Liver (tissue), 9 donors: ENCODE measurements around the gene NOP16. TPM values are rescaled to one million over a fixed set of nuclear protein-coding genes. Genes with fewer than 3 reads are reported as not detected.

Experiments used
- DNase-seq: peaks from one replicate; pipeline ENCODE4 v3.0.0-alpha.2; 2017; ENCODE audit warnings: low spot score
- H3K27ac ChIP-seq, 2 donors: one replicate each; pipeline ENCODE4 v1.7.0; 2013; ENCODE audit warnings: inconsistent platforms in 2 of 2, low read length in 2 of 2, control low read depth in 1 of 2, low read depth in 1 of 2, mild to moderate bottlenecking in 1 of 2
- H3K27me3 ChIP-seq, 4 donors: one replicate each; pipeline versions ENCODE4 v1.6.1 to v1.7.0; 2013; ENCODE audit warnings: low read length in 3 of 4, inconsistent platforms in 1 of 4, mild to moderate bottlenecking in 1 of 4, moderate library complexity in 1 of 4; ENCODE audit not compliant: control insufficient read depth in 4 of 4, insufficient read depth in 4 of 4
- H3K36me3 ChIP-seq, 4 donors: one replicate each; pipeline versions ENCODE4 v1.6.1 to v1.7.0; 2013; ENCODE audit warnings: low read length in 3 of 4, mild to moderate bottlenecking in 3 of 4, low read depth in 1 of 4, moderate library complexity in 1 of 4; ENCODE audit not compliant: control insufficient read depth in 4 of 4, insufficient read depth in 3 of 4
- H3K4me1 ChIP-seq, 4 donors: one replicate each; pipeline versions ENCODE4 v1.6.1 to v1.7.0; 2013; ENCODE audit warnings: low read length in 3 of 4, mild to moderate bottlenecking in 3 of 4, moderate library complexity in 1 of 4; ENCODE audit not compliant: control insufficient read depth in 4 of 4, insufficient read depth in 4 of 4
- H3K4me3 ChIP-seq, 3 donors: one replicate each; pipeline versions ENCODE4 v1.6.1 to v1.7.0; 2013; ENCODE audit warnings: low read length in 3 of 3, control low read depth in 1 of 3, low read depth in 1 of 3, mild to moderate bottlenecking in 1 of 3
- H3K9ac ChIP-seq, 2 donors: one replicate each; pipeline ENCODE4 v1.7.0; 2013; ENCODE audit warnings: low read length in 2 of 2, mild to moderate bottlenecking in 2 of 2, moderate library complexity in 2 of 2, control low read depth in 1 of 2, low read depth in 1 of 2
- H3K9me3 ChIP-seq, 4 donors: one replicate each; pipeline versions ENCODE4 v1.6.1 to v1.7.0; 2013; ENCODE audit warnings: low read length in 3 of 4; ENCODE audit not compliant: control insufficient read depth in 4 of 4
- EGR1 ChIP-seq, 2 donors: IDR thresholded peaks; 2 replicates each; pipeline ENCODE4 v1.6.1; 2016 to 2018; ENCODE audit warnings: antibody characterized with exemption in 2 of 2, low read depth in 2 of 2
- FOXA1 ChIP-seq: IDR thresholded peaks from 2 replicates; pipeline ENCODE4 v1.6.1; 2016; ENCODE audit warnings: antibody characterized with exemption
- FOXA2 ChIP-seq: IDR thresholded peaks from 2 replicates; pipeline ENCODE4 v1.6.1; 2016; ENCODE audit warnings: antibody characterized with exemption
- GABPA ChIP-seq, 2 donors: IDR thresholded peaks in 1 of 2; conservative IDR thresholded peaks in 1 of 2; 2 replicates each; pipeline ENCODE4 v1.6.1; 2016; ENCODE audit warnings: antibody characterized with exemption in 2 of 2, mild to moderate bottlenecking in 1 of 2, moderate library complexity in 1 of 2
- HNF4A ChIP-seq, 2 donors: conservative IDR thresholded peaks; 2 replicates each; pipeline ENCODE4 v1.6.1; 2016; ENCODE audit warnings: antibody characterized with exemption in 2 of 2, mild to moderate bottlenecking in 2 of 2
- HNF4G ChIP-seq: IDR thresholded peaks from 2 replicates; pipeline ENCODE4 v1.6.1; 2016; ENCODE audit warnings: antibody characterized with exemption
- JUND ChIP-seq, 2 donors: IDR thresholded peaks; 2 replicates each; pipeline ENCODE4 v1.6.1; 2016; ENCODE audit warnings: antibody characterized with exemption in 2 of 2
- NR2F2 ChIP-seq: IDR thresholded peaks from 2 replicates; pipeline ENCODE4 v1.6.1; 2016; ENCODE audit warnings: antibody characterized with exemption
- RAD21 ChIP-seq, 2 donors: IDR thresholded peaks; 2 replicates each; pipeline ENCODE4 v1.6.1; 2016; ENCODE audit warnings: antibody characterized with exemption in 2 of 2, mild to moderate bottlenecking in 2 of 2
- REST ChIP-seq: IDR thresholded peaks from 2 replicates; pipeline ENCODE4 v1.6.1; 2016; ENCODE audit warnings: antibody characterized with exemption, mild to moderate bottlenecking
- RXRA ChIP-seq, 2 donors: IDR thresholded peaks; 2 replicates each; pipeline ENCODE4 v1.6.1; 2017 to 2018; ENCODE audit warnings: antibody characterized with exemption in 2 of 2, mild to moderate bottlenecking in 1 of 2
- SP1 ChIP-seq: IDR thresholded peaks from 2 replicates; pipeline ENCODE4 v1.6.1; 2018; ENCODE audit warnings: antibody characterized with exemption, mild to moderate bottlenecking
- TAF1 ChIP-seq: conservative IDR thresholded peaks from 2 replicates; pipeline ENCODE4 v1.6.1; 2016; ENCODE audit warnings: antibody characterized with exemption, mild to moderate bottlenecking
- YY1 ChIP-seq: IDR thresholded peaks from 2 replicates; pipeline ENCODE4 v1.6.1; 2016; ENCODE audit warnings: antibody characterized with exemption, mild to moderate bottlenecking
- WGBS: extraction: QIAGEN DNeasy Blood & Tissue Kit; methylation state at CpG from one replicate; pipeline ENCODE4 v1.1.7; 2013; 5-methylcytosine and 5-hydroxymethylcytosine counted together
- polyA plus RNA-seq, 2 donors: library from polyadenylated mRNA; stranded (reverse) in 1 of 2; unstranded in 1 of 2; fragments of 200-250 nt in 1 of 2; fragments of >200 nt in 1 of 2; fragmentation: Nextera tagmentation in 1 of 2; extraction: Ambion mirVana in 1 of 2; gene quantifications; one replicate each; pipeline versions ENCODE4 v1.2.1 to v1.2.3, GENCODE V29; 2013 to 2015
- total RNA-seq, 2 donors: library from RNA; depleted of rRNA; stranded (reverse); fragments of >200 nt; gene quantifications; one replicate each; pipeline ENCODE4 v1.2.3, GENCODE V29; 2014
- TF ChIP-seq, protein P1 (sequence below): IDR thresholded peaks from 2 replicates; pipeline ENCODE4 v1.6.1; 2016; ENCODE audit warnings: antibody characterized with exemption
- TF ChIP-seq, protein P2 (sequence below): IDR thresholded peaks from 2 replicates; pipeline ENCODE4 v1.6.1; 2016; ENCODE audit warnings: antibody characterized with exemption
- TF ChIP-seq, protein P3 (sequence below): fragments of 150-350 bp; IDR thresholded peaks from 2 replicates; pipeline ENCODE4 v1.5.1; 2017; ENCODE audit warnings: improper control_type of control experiment, low read depth, low read length; ENCODE audit not compliant: missing input control
- TF ChIP-seq, protein P4 (sequence below): IDR thresholded peaks from 2 replicates; pipeline ENCODE4 v1.6.1; 2016; ENCODE audit warnings: antibody characterized with exemption
- donor health status: healthy.
- donor health status: healthy.
- donor health status: healthy.
- donor health status: healthy.
- donor health status: healthy.

The NOP16 gene
- total and polyA plus RNA-seq, 4 donors = 6.1 to 41.2 (median 17.2) TPM

DNA sequence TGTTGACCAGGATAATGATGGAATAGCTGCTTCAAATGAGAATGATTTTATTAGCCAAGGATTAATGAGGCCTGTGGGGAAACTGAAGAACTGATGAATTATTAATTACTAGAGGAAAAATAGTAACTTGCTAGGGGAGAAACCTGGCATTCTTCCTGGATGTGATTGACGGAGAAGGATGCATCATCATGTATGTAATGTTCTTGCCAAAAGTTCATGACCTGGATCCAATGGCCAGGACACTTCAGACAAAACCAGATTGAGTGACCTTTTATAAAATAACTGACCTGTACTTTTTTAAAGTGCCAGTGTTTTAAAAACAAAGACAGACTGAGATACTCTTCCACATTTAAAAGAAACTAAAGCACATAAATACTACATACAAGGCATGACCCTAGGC lies 50.5 kb downstream of the NOP16 start:
- Histone ChIP-seq H3K9me3 (peaks cover 0 to 2% (median 0%) of the 10 kb centered on the region in 4 donors), H3K27ac (peak overlapping the region; percentile 50 to 75), H3K4me3 (no peak overlapping the region), H3K9ac (no peak overlapping the region), H3K36me3 (peaks cover 0 to 2% (median 2%) of the 10 kb centered on the region in 4 donors), H3K27me3 (no peaks in the 10 kb centered on the region), H3K4me1 (peaks cover 9 to 51% (median 39%) of the 10 kb centered on the region in 4 donors)
- 27% methylated on average over 1 of the region's 1 CpG for WGBS
- TF ChIP-seq, protein P1, sequence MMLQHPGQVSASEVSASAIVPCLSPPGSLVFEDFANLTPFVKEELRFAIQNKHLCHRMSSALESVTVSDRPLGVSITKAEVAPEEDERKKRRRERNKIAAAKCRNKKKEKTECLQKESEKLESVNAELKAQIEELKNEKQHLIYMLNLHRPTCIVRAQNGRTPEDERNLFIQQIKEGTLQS = peak; percentile 50
- TF ChIP-seq GABPA (IDR thresholded peaks at IDR 0.05 in 1 of 2, conservative IDR thresholded peaks at IDR 0.05 in 1 of 2) = no peak
- TF ChIP-seq, protein P2, sequence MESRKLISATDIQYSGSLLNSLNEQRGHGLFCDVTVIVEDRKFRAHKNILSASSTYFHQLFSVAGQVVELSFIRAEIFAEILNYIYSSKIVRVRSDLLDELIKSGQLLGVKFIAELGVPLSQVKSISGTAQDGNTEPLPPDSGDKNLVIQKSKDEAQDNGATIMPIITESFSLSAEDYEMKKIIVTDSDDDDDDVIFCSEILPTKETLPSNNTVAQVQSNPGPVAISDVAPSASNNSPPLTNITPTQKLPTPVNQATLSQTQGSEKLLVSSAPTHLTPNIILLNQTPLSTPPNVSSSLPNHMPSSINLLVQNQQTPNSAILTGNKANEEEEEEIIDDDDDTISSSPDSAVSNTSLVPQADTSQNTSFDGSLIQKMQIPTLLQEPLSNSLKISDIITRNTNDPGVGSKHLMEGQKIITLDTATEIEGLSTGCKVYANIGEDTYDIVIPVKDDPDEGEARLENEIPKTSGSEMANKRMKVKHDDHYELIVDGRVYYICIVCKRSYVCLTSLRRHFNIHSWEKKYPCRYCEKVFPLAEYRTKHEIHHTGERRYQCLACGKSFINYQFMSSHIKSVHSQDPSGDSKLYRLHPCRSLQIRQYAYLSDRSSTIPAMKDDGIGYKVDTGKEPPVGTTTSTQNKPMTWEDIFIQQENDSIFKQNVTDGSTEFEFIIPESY = no peak
- peak in 1 of 2 donors; percentile 8 for TF ChIP-seq RAD21 (IDR thresholded peaks at IDR 0.05)
- TF ChIP-seq HNF4A (conservative IDR thresholded peaks at IDR 0.05) = peak; percentile 61 to 67
- TF ChIP-seq, protein P3, sequence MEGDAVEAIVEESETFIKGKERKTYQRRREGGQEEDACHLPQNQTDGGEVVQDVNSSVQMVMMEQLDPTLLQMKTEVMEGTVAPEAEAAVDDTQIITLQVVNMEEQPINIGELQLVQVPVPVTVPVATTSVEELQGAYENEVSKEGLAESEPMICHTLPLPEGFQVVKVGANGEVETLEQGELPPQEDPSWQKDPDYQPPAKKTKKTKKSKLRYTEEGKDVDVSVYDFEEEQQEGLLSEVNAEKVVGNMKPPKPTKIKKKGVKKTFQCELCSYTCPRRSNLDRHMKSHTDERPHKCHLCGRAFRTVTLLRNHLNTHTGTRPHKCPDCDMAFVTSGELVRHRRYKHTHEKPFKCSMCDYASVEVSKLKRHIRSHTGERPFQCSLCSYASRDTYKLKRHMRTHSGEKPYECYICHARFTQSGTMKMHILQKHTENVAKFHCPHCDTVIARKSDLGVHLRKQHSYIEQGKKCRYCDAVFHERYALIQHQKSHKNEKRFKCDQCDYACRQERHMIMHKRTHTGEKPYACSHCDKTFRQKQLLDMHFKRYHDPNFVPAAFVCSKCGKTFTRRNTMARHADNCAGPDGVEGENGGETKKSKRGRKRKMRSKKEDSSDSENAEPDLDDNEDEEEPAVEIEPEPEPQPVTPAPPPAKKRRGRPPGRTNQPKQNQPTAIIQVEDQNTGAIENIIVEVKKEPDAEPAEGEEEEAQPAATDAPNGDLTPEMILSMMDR = no peak
- TF ChIP-seq RXRA (IDR thresholded peaks at IDR 0.05) = peak; percentile 83 to 86
- peak; percentile 55 for TF ChIP-seq NR2F2
- TF ChIP-seq JUND (IDR thresholded peaks at IDR 0.05) = peak; percentile 38 to 46
- TF ChIP-seq, protein P4, sequence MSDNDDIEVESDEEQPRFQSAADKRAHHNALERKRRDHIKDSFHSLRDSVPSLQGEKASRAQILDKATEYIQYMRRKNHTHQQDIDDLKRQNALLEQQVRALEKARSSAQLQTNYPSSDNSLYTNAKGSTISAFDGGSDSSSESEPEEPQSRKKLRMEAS = peak; percentile 28
- TF ChIP-seq FOXA1 = no peak
- TF ChIP-seq REST = peak; percentile 8
- TF ChIP-seq FOXA2 = no peak
- no peak for TF ChIP-seq TAF1
- TF ChIP-seq YY1 = no peak
- TF ChIP-seq SP1 = peak; percentile 38
- TF ChIP-seq HNF4G = no peak
- TF ChIP-seq EGR1 (IDR thresholded peaks at IDR 0.05; ENCODE audit: low read depth in 2 of 2) = no peak
- DNase-seq = no peak
